Activated CD8-positive, alpha-beta memory T cell treated with anti-CD3 and anti-CD28 coated beads, Interleukin-2, amount 50 U/mL, for 24 hours (primary cell): Measurements from ENCODE around the gene EIF3C.
"Not testable (repeated sequence)": the region's sequence is repeated elsewhere in the genome, so short reads cannot be mapped to it uniquely, and the experiment has no call there.

Experiments used
- DNase-seq: peaks from one replicate; pipeline ENCODE4 v3.0.0-alpha.2; 2020; ENCODE audit errors: extremely low read depth

The EIF3C gene

GRCh38 chr16:28711220-28712083, at the start of gene EIF3C:
Gene EIF3C, plus strand, starts transcription at chr16:28711464. Its CDS starts 223 bp downstream, at chr16:28711687.
- not testable (repeated sequence) for DNase-seq

GRCh38 chr16:28666264-28666663, 45.0 kb upstream of the EIF3C start:
- DNase-seq: not testable (repeated sequence)

GRCh38 chr16:28667480-28667879, 43.8 kb upstream of the EIF3C start:
- DNase-seq: not testable (repeated sequence)

- not testable (repeated sequence) for DNase-seq
Observed at GRCh38 chr16:28668199-28668598, 43.1 kb upstream of the EIF3C start.

GRCh38 chr16:28688327-28688952, 22.8 kb upstream of the EIF3C start:
- not testable (repeated sequence) for DNase-seq

GRCh38 chr16:28689425-28689824, 21.8 kb upstream of the EIF3C start:
- DNase-seq: not testable (repeated sequence)

- DNase-seq: not testable (repeated sequence)
Observed at GRCh38 chr16:28691722-28692121, 19.5 kb upstream of the EIF3C start.

- DNase-seq: not testable (repeated sequence)
Observed at GRCh38 chr16:28693257-28693950, 17.9 kb upstream of the EIF3C start.

GRCh38 chr16:28699792-28700191, 11.5 kb upstream of the EIF3C start:
- not testable (repeated sequence) for DNase-seq

GRCh38 chr16:28700349-28700748, 10.9 kb upstream of the EIF3C start:
- not testable (repeated sequence) for DNase-seq

- DNase-seq: not testable (repeated sequence)
Observed at GRCh38 chr16:28701384-28701783, 9.9 kb upstream of the EIF3C start.

- DNase-seq: not testable (repeated sequence)
Observed at GRCh38 chr16:28704246-28704645, 7.0 kb upstream of the EIF3C start.

GRCh38 chr16:28722852-28723650, 11.8 kb downstream of the EIF3C start:
- not testable (repeated sequence) for DNase-seq

GRCh38 chr16:28731253-28731652, 20.0 kb downstream of the EIF3C start:
- not testable (repeated sequence) for DNase-seq

GRCh38 chr16:28732455-28733124, 21.3 kb downstream of the EIF3C start:
- DNase-seq: not testable (repeated sequence)

GRCh38 chr16:28739787-28740186, 28.5 kb downstream of the EIF3C start:
- DNase-seq: not testable (repeated sequence)

GRCh38 chr16:28740631-28741030, 29.4 kb downstream of the EIF3C start:
- DNase-seq: not testable (repeated sequence)

- DNase-seq: not testable (repeated sequence)
Observed at GRCh38 chr16:28741295-28741694, 30.0 kb downstream of the EIF3C start.

GRCh38 chr16:28746618-28747350, 35.5 kb downstream of the EIF3C start:
- not testable (repeated sequence) for DNase-seq

GRCh38 chr16:28749997-28750465, 38.8 kb downstream of the EIF3C start:
- not testable (repeated sequence) for DNase-seq
